Measurements from ENCODE around the gene SPRN. TPM values are rescaled to one million over a fixed set of nuclear protein-coding genes. Genes with fewer than 3 reads are reported as not detected.
"Not testable (repeated sequence)": the region's sequence is repeated elsewhere in the genome, so short reads cannot be mapped to it uniquely, and the experiment has no call there.

Gene SPRN
- total and polyA plus RNA-seq, 7 donors, result under 0.01 to 1.1 (median 0.41) TPM; not detected in 2

- 95 to 96% methylated on average over 18 of the region's 18 CpGs for WGBS, 2 donors
- Histone ChIP-seq H3K4me1 (no peaks in the 10 kb centered on the region), H3K27me3 (no peaks in the 10 kb centered on the region), H3K36me3 (no peaks in the 10 kb centered on the region), H3K4me3 (no peak overlapping the region), H3K27ac (no peak overlapping the region), H3K9me3 (peaks cover 0 to 3% (median 0%) of the 10 kb centered on the region in 4 donors)
- intact Hi-C loops (cut with DNase I), result no loop called here
- peak; percentile 48 for DNase-seq
- no peak for TF ChIP-seq POLR2AphosphoS5 (IDR thresholded peaks at IDR 0.05)
- TF ChIP-seq EP300 (IDR thresholded peaks at IDR 0.05), result no peak
- TF ChIP-seq POLR2A (IDR thresholded peaks at IDR 0.05), result no peak
- no peak for TF ChIP-seq CTCF (IDR thresholded peaks at IDR 0.05)
These were observed 16.3 kb upstream of the SPRN start for GRCh38 chr10:133440633-133441285.

- Histone ChIP-seq H3K9me3 (no peaks in the 10 kb centered on the region), H3K36me3 (no peaks in the 10 kb centered on the region), H3K27me3 (no peaks in the 10 kb centered on the region), H3K4me3 (no peak overlapping the region), H3K27ac (no peak overlapping the region), H3K4me1 (no peaks in the 10 kb centered on the region)
- 93% methylated on average over 25 of the region's 25 CpGs for WGBS, 2 donors
- DNase-seq, result no peak
- intact Hi-C loops (cut with DNase I), result no loop called here
- TF ChIP-seq CTCF (IDR thresholded peaks at IDR 0.05) (no peak), EP300 (IDR thresholded peaks at IDR 0.05) (no peak), POLR2A (IDR thresholded peaks at IDR 0.05) (no peak), POLR2AphosphoS5 (IDR thresholded peaks at IDR 0.05) (no peak)
These were observed 15.4 kb upstream of the SPRN start for GRCh38 chr10:133439517-133440461.

GRCh38 chr10:133438711-133439273, 14.4 kb upstream of the SPRN start:
- no peaks in the 10 kb centered on the region for H3K9me3 ChIP-seq
- DNase-seq, result no peak
- H3K27ac ChIP-seq, result no peak overlapping the region
- intact Hi-C loops (cut with DNase I), result no loop called here
- no peaks in the 10 kb centered on the region for H3K27me3 ChIP-seq
- 70 to 80% methylated on average over 11 of the region's 11 CpGs for WGBS, 2 donors
- TF ChIP-seq CTCF (IDR thresholded peaks at IDR 0.05), result no peak
- no peaks in the 10 kb centered on the region for H3K4me1 ChIP-seq
- no peak overlapping the region for H3K4me3 ChIP-seq
- H3K36me3 ChIP-seq, result no peaks in the 10 kb centered on the region

- H3K4me3 ChIP-seq; H3K4me1 ChIP-seq; H3K27ac ChIP-seq; H3K9me3 ChIP-seq; H3K27me3 ChIP-seq; intact Hi-C loops (cut with DNase I); H3K36me3 ChIP-seq; DNase-seq: not testable (repeated sequence)
- 76 to 84% methylated on average over 8 to 19 of the region's 25 CpGs for WGBS, 2 donors
These were observed 8.4 kb upstream of the SPRN start for GRCh38 chr10:133432789-133433188.

GRCh38 chr10:133431888-133432613, 7.6 kb upstream of the SPRN start:
- WGBS, 2 donors, result 46 to 74% methylated on average over 6 of the region's 9 CpGs
- H3K27ac ChIP-seq; H3K36me3 ChIP-seq; intact Hi-C loops (cut with DNase I); H3K27me3 ChIP-seq; DNase-seq; H3K4me1 ChIP-seq; H3K4me3 ChIP-seq; H3K9me3 ChIP-seq: not testable (repeated sequence)

GRCh38 chr10:133429571-133429970, 5.1 kb upstream of the SPRN start:
- 90% methylated on average over 4 of the region's 4 CpGs for WGBS, 2 donors
- H3K27me3 ChIP-seq; H3K9me3 ChIP-seq; H3K4me3 ChIP-seq; intact Hi-C loops (cut with DNase I); DNase-seq; H3K36me3 ChIP-seq; H3K27ac ChIP-seq; H3K4me1 ChIP-seq: not testable (repeated sequence)

GRCh38 chr10:133424102-133424501, 323 bp downstream of the SPRN start:
- intact Hi-C loops (cut with DNase I); H3K9me3 ChIP-seq; H3K27ac ChIP-seq; DNase-seq; H3K4me3 ChIP-seq: not testable (repeated sequence)
- peaks cover 10 to 22% (median 14%) of the 10 kb centered on the region in 4 donors for H3K36me3 ChIP-seq
- H3K27me3 ChIP-seq, result peaks cover 6 to 18% (median 9%) of the 10 kb centered on the region in 3 donors
- peaks cover 0 to 10% (median 8%) of the 10 kb centered on the region in 4 donors for H3K4me1 ChIP-seq
- WGBS, 2 donors, result 20 to 32% methylated on average over 13 to 20 of the region's 46 CpGs

All from sigmoid colon (tissue), 7 donors.